Activated CD4-positive, alpha-beta T cell treated with anti-CD3 and anti-CD28 coated beads, Interleukin-2, Interleukin-4, amounts not matched to agents 100 ng/mL and 50 ng/mL, durations not matched to agents 16 hours and 8 hours (primary cell): Measurements from ENCODE around the gene INKA1.
"Not testable (repeated sequence)": the region's sequence is repeated elsewhere in the genome, so short reads cannot be mapped to it uniquely, and the experiment has no call there.

Source experiments
- DNase-seq: peaks from one replicate; pipeline ENCODE4 v3.0.0-alpha.2; 2020; ENCODE audit warnings: low spot score

The INKA1 gene

DNA sequence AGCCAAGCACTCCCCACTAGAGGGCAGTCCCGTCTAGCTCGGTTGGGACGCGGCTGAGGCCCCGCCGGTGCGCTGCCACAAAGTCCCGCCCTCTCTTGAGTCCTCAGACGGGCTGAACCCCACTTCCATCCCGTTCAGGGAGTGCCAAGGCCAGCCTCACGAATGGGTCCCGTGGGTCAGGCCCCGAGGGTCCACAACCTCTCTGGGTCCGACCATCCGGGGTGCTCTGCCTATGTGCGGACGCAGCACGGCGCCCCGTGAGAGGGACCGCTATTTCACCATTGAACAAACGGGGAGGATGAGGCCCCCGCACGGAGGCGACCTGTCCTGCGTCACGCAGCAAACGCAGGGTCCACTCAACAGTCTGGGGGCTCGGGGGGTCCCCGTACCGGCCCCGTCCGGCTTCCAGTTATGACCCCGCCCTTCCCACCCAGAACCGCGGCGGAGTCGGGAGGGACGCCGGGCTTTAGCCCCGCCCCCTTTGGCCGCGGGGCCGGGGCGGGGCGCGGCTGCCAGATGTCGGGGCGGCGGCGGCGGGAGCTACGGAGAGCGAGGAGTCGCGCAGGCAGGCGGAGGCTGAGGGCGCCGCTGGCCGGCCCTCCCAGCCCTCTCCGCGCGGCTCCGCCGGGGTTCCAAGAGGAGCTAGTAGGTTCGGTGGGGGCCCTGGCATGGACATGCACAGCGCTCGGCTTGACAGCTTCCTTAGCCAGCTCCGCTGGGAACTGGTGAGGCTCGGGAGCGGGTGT lies at the start of gene INKA1:
Gene INKA1, plus strand, starts transcription at position 543 of the 746 bp plus-strand sequence. Its CDS starts 132 bp downstream, at position 675.
- DNase-seq: peak; percentile 91

DNA sequence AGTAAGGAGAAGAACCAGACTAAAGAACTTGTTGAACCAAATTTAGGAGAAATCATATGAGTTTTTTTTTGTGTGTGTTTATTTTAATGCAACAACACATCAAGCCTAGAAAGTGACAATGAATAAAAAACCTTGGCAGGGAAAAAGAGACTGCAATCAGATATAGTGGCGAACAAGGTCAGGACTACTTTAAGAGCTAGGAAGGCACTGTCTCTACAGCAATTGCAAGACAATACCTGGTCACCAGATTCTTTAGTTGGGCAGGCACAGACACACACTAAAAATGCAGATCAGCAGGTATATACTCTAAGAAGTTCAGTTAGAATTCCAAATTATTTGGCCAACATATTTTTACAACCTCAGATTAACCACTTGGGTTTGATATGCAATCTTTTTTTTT lies 48.5 kb upstream of the INKA1 start:
- no peak for DNase-seq

DNA sequence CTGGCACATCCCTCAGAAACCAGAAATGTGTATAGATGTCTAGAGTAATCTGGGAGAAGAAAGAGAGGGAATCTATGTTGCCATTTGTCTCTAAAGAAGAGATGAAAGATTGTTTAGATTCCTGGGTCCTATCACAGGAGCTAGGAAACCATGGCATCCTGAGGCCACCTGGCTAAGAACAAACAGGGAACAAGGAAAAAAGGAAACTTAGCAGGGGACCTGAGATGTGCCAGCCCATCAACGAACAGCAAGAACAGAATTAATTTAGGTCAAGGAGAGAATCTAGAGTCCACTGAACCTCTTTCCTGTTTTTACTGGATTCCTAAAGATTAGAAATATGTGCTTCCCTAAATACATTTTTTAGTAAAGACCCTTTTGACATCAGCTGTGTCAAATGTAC lies 47.0 kb upstream of the INKA1 start:
- no peak for DNase-seq

DNA sequence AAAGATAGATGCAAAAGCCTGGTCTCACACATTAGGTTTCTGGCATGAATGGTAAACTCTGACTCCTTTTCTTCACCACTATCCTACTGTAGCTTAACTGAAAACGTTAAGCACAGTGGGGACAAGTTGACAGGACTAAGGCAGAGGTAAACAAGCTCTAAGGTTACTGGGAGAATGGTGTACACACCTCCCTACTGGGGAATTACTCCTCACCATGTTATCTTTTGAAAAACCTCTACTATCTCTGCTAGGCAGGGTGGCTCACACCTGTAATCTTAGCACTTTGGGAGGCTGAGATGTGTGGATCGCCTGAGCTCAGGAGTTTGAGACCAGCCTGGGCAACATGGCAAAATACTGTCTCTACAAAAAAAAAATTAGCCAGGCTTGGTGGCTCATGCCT lies 45.9 kb upstream of the INKA1 start:
- DNase-seq: no peak

DNA sequence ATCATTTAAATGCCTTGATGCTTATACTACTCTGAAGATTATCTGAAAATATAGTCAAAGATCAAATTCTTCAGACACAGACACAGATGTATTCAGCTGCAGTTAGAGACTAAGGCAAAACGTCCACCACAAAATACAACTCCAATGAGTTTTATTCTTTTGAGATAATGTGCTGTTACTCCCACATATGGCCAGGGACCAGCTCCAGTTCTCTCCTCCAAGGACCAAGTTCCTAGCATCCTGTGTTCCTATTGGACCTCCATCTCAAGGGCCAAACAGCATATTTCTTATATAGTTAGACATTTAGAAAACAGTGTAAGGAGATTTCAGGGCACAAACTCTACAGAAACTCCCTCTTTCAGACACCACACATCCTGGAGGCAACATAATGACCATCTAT lies 43.8 kb upstream of the INKA1 start:
- no peak for DNase-seq

DNA sequence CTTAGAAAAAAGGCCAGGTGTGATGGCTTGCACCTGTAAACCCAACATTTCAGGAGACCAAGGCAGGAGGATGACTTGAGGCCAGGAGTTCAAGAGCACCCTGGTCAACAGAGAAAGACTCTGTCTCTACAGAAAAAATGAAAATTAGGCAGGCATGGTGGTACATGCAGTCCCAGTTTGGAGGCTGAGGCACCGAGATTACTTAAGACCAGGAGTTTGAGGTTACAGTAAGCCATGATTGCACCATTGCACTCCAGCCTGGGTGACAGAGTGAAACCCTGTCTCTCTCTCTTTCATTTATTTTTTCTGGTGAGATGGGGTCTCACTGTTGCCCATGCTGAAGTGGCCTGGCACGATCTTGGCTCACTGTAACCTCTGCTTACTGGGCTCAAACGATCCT lies 41.4 kb upstream of the INKA1 start:
- DNase-seq: no peak

DNA sequence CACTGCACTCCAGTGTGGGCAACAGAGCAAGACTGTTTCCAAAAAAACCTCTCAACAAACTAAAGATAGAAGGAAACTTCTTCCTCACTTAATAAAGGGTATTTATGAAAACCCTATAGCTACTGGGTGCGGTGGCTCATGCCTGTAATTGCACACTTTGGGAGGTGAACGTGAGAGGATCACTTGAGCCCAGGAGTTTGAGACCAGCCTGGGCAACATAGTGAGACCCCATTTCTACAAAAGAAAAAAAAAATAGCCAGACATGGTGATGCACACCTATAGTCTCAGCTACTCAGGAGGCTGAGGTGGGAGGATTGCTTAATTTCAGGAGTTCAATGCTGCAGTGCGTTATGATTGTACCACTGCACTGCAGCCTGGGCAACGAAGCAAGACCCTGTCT lies 39.1 kb upstream of the INKA1 start:
- DNase-seq: no peak

DNA sequence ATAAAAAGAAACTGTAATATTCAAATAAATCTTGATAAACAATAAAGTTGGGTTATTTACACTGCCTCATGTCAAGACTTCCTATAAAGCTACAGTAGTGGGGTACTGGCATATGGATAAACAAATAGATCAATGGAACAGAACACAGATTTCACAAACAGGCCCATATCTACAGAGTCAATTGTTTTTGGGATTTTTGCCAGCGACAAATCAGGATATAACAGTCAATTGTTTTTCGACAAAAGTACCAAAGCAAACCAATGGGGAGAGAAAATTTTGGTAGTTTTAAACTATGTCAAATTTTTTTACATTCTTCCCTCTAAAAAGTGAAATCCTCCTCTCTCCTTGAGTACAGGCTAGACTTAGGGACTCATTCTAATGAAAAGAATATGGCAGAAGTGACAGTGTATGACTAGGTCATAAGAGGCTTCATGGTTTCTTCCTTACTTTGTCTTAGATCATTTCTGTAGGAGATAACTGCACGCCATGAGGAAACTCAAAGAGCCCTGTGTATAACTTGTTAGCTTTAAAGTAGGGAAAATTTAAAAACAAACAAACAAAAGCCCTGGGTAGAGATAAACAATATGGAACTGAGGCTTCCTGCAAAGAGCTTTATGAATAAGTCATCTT lies 33.7 kb upstream of the INKA1 start:
- DNase-seq: no peak

DNA sequence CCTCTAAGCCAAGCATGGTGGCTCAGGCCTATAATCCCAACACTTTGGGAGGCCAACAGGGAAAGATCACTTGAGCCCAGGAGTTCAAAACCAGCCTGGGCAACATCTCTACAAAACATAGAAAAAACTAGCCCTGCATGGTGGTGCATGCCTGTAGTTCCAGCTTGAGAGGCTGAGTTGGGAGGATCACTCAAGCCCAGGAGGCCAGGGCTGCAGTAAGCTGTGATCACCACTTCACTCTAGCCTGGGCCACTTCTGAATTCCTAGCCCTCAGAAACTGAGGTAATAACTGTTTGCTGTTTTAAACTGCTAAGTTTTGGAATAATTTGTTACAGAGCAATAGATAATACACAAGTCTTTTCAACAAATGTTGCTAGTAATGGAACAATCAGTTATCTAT lies 33.1 kb upstream of the INKA1 start:
- DNase-seq: no peak

DNA sequence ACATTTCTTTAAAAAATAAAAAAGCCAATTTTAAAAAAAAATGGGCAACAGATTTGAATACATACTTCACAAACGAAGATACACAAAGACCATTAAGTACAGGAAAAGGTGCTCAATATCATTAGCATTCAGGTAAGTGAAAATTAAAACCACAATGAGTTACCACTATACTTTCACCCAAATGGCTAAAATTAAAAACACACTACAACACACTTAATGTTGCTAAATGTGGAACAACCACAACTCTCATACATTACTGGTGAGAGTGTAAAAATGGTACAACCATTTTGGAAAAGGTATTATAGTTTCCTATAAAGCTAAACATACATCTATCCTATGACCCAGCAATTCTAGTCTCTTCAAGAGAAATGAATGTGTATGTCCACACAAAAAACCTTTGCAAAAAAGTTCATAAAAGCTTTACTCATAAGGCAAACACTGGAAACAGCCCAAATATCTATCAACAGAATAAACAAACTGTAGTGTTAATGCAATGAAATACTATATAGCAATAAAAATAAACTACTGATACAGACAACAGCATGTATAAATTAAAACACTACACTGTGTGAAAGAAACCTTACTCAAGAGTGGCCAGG lies 31.6 kb upstream of the INKA1 start:
- DNase-seq: no peak

DNA sequence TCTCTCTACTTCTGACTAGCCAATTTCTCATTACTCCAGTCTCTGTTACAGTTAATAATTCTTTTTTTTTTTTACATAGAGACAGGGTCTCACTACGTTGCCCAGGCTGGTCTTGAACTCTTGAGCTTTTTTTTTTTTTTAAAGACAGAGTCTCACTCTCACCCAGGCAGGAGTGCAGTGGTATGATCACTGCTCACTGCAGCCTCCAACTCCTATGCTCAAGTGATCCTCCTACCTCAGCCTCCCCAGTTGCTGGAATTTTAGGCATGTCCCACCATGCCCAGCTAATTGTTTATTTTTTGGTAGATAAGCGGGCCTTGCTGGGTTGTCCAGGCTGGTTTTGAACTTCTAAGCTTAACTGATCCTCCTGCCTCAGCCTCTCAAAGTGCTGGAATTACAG lies 30.4 kb upstream of the INKA1 start:
- no peak for DNase-seq

DNA sequence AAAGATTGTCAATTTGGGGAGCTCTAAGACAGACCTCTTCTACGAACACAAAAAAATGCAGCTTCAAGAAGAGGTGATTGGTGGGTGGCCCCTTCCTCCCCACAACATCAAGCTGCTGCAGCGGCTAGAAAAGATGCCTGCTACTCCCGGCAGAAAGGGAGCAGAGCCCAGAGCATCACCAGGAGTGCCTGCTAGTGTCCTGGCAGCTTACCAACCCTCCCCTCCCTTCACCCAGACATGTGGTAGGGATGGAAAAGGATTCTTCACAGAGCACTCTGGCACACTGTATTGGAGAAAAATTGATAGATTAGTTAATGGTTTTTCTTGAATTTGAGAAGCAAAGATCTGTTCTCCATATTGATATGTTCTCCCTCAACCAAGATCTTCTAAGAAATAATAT lies 27.5 kb upstream of the INKA1 start:
- no peak for DNase-seq

DNA sequence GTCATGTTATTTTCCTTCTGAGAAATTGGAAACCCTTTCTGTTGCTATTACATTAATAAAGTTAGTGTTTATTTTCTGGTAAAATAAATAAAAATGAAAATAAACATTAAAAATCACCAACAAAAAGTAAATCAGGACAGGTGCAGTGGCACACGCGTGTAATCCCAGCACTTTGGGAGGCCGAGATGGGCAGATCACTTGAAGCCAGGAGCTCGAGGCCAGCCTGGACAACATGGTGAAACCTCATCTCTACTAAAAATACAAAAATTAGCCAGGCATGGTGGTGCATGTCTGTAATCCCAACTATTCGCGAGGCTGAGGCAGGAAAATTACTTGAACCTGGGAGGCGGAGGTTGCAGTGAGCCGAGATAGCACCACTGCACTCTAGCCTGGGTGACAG lies 27.0 kb upstream of the INKA1 start:
- DNase-seq: not testable (repeated sequence)

DNA sequence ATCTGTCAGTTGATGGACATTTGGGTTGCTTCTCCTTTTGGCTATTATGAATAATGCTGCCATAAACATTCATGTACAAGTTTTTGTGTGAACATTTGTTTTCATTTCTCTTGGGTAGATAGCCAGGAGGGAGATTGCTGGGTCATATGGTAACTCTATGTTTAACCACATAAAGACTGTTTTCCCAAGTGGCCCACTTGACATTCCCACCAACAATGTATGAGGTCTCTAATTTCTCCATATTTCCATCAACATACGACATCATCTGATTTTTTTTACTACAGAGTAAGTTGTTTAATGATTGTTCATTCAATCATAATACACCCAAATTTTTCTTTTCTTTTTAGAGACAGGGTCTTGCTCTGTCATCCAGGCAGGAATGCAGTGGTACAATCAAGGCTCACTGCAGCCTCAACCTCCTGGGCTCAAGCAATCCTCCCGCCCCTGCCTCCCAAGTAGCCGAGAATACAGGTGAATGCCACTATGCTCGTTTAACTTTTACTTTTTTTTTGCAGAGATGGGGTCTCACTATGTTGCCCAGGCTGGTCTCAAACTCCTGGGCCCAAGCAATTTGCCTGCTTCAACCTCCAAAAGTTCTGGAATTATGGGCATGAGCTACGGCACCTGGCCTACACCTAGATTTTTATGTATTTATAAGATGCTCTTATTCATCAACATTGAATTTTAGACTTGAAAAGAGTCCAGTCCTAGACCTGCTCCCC lies 23.5 kb upstream of the INKA1 start:
- DNase-seq: no peak

DNA sequence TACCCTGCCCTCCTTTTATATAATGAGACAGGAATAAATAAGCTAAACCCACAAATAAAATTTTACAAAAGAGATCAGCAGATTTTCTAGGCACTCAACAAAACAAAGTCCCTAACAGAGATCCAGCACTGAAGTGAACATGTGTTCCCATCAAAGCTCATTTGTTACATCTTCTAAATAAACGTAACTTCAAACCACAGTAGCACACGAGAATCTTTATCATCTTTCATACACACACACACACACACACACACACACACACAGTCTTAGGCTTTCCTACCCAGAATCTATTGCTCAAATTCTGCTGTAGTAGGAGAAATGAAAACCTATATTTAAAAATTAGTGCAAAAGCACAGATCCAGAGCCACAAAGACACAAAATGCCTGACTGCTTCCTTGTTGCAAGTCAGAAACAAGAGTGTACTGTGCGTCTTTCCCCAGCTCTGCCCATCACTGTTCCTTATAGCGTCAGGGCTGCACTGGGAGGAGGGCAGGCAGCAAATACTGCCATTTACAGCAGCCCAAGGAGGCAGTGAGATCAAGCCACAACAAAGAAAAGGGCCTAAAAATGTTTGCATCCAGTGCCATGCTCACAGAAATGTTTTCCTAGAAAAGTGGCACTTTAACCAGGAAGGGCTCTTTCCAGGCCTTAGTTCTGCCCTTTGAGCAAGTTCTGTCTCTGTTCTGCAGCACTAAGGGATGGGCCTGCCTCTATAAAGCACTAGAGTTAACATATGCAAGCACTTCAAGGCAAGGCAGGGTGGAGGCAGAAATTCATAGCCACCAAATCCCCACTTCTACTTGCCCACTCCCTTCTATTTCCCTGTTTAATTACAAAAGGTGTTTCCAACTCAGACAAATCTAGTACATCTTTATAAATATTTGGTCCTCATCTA lies 22.7 kb upstream of the INKA1 start:
- DNase-seq: no peak

DNA sequence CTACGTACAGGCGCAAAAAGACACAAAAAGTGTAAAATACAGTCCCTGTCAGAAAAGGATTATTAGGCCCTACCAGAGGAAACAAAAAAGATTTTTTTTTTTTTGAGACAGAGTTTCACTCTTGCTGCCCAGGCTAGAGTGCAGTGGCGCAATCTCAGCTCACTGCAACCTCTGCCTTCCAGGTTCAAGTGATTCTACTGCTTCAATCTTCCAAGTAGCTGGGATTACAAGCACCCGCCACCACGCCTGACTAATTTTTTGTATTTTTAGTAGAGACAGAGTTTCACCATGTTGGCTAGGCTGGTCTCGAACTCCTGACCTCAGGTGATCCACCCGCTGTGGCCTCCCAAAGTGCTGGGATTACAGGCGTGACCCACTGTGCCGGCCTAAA lies 22.1 kb upstream of the INKA1 start:
- DNase-seq: not testable (repeated sequence)

DNA sequence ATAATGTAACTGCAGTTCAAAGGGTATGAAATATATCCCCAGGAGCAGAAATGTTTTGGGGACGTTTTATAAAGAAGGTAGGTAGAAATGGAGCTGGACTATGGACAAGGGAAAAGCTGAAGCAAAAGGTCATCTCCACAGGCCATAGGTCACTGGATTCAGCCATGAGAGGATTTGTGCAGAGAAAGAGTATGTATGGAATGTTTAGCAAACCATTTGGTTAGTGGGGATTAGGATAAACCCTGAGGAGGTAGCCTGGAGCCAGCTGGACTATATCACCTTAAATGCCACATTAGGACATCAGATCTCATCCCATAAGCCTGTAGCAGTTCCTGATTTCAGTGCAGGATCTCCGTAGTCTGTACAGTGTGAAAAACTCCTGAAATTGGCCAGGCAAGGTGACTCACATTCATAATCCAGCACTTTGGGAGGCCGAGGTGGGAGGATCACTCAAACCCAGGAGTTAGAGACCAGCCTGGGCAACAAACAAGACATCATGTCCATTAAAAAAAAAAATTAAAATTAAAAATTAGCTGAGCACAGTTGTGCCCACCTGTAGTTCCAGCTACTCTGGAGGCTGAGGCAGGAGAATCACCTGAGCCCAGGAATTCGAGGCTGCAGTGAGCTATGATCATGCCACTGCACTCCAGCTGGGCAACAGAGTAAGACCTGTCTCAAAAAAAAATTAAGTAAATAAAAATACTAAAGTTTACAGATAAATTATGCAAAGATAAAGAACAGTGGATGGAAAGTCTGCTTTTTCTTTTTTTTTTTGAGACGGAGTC lies 21.5 kb upstream of the INKA1 start:
- DNase-seq: no peak

DNA sequence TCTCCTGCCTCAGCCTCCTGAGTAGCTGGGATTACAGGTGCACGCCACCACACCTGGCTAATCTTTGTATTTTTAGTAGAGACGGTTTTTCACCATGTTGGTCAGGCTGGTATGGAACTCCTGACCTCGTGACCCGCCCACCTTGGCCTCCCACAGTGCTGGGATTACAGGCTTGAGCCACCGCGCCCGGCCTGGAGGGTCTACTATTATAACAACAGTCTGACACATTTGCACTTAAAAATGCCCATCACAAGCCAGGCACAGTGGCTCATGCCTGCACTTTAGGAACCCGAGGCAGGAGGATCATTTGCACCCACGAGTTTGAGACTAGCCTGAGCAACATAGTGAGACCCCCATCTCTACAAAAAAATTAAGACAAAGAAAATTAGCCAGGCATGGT lies 20.8 kb upstream of the INKA1 start:
- not testable (repeated sequence) for DNase-seq

DNA sequence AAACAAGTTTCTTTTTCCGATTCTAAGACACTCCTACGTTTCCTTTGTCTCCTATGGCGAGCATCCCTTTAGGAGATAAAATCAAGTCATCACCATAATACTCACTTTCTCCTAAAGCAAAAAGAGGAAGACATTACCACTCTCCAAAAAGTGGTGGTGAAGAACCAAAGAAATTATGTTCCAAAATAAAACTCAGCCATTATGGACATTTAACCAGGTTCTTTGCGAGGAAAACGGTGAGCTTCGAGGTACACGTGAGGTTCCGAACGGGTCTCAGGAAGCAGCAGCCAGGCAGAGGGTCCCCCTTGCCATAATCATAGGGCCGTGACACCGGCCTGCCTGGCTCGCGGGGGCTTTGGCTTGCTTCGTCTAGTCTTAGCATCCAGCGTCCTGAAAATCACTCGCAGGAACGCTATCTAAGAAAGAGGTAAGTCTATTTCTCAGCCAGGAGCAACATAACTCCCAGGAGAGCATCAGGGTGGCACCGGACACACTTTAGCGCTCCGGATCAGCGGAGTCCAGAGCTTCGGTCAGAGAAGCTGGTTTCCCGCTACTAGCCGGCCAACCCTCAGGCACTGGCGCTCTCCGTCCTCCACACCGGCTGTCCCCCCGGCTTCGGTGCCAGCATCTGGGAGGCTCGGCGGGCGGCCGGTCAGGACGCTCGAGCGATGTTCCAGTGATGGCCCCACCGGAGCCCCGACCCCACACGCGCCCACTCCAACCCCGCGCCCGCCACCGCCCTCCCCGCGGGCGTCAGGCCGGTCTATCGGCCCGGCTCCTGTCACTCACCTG lies 17.3 kb upstream of the INKA1 start:
- DNase-seq: no peak
